SH-SY5Y (cell line): ENCODE results near the gene MTMR4.

ENCODE experiments used
- GATA2 ChIP-seq: IDR thresholded peaks from 2 replicates; pipeline ENCODE4 v1.6.1; 2011; ENCODE audit warnings: mild to moderate bottlenecking, low read depth, low read length
- GATA3 ChIP-seq: IDR thresholded peaks from 2 replicates; pipeline ENCODE4 v1.6.1; 2011; ENCODE audit warnings: low read depth, mild to moderate bottlenecking, low read length, moderate library complexity

DNA sequence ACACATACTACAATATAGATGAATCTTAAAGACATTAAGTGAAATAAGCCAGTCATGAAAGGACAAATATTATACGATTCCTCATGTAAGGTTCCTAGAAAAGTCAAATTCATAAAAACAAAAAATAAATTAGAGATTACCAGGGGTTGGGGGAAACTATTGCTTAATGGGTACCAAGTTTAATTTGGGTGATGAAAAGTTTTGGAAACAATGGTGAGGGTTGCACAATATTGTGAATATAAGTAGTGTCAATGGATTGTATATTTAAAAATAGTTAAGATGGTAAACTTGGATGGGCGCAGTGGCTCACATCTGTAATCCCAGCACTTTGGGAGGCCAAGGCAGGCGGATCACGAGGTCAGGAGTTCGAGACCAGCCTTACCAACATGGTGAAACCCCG lies 44.1 kb downstream of the MTMR4 start:
- TF ChIP-seq GATA2 (no peak), GATA3 (no peak)
